ENCODE measurements around the gene CCDC24. TPM values are rescaled to one million over a fixed set of nuclear protein-coding genes. Genes with fewer than 3 reads are reported as not detected.

CCDC24 gene
- total and polyA plus RNA-seq, 3 experiments from 2014 or later: 0.43 to 3.4 (median 2.7) TPM

DNA sequence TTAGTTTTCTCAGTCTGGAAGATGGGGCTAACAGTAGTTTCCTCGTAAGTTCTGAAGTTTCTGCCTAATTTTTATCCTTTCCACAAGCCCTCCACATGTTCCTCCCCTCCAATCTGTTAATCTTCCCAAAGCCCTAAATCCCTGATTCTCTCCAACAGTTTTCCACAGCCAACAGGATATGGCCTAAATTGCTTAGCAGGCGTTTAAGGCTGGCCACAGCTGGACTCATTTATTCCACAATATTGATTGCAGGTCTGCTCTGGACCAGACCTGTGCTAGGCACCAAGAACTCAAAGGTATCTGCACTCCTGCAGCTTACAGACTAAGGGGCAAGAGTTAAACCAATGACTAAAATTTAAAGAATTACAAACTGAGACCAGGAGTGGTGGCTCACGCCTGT lies 35.9 kb downstream of the CCDC24 start:
- H3K27ac Mint-ChIP-seq: no peak overlapping the region
- Histone ChIP-seq H3K27ac (ENCODE audit: low read depth, low read length) (no peak overlapping the region), H3K4me1 (ENCODE audit: insufficient read depth, low read length) (peaks cover 8% of the 10 kb centered on the region), H3K4me3 (ENCODE audit: low read length) (no peak overlapping the region), H3K36me3 (ENCODE audit: insufficient read depth, low read length) (no peaks in the 10 kb centered on the region), H3K27me3 (ENCODE audit: insufficient read depth, low read length, poor library complexity, severe bottlenecking) (no peaks in the 10 kb centered on the region), H3K9me3 (ENCODE audit: low read length) (no peaks in the 10 kb centered on the region)
- H3K9me3 Mint-ChIP-seq: no peaks in the 10 kb centered on the region
- CTCF ChIA-PET: interaction anchor here (2.0 kb wide), 1 partner anchor 22 kb away, joined by 8 read pairs; no protein-coding TSS in a partner anchor
- H3K36me3 Mint-ChIP-seq: peaks cover 0 to 2% (median 0%) of the 10 kb centered on the region in 3 donors
- DNase-seq: no peak
- H3K4me3 Mint-ChIP-seq: peak overlapping the region in 1 of 7 donors; percentile 75
- H3K4me1 Mint-ChIP-seq: peaks cover 16 to 32% (median 17%) of the 10 kb centered on the region in 3 donors
- POLR2A ChIA-PET: no interaction called here
- H3K27me3 Mint-ChIP-seq: peaks cover 0 to 4% of the 10 kb centered on the region in 2 donors

DNA sequence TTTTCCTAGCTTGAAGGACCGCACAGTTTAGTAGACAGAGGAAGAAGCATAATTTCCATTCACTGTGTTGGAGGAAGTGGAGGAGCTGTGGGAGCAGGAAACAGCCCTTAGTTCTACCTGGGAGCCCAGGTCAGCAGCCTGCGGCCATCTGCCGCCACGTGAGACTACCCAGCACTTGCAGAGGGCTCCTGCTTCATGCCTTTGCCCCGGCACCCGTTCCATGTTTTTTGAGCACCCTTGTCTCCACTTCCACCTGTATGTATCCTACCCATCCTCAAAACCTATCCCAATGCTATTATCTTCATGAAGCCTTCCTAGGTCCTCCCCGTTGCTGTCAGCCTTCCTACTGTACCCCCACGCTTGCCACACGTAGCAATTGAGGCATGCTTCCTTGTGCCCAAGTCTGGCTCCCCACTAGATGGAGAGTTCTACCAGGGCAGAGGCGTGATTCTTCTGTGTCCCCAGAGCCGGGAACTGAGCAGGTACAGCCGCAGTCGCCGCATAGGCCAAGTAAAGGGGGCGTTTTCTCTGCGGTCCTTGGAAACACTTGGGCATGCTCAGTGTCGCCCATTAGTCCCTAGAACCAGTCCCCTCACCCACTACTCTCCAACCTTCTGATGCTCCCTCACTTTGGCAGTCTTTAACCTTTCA lies 38.0 kb downstream of the CCDC24 start:
- Histone ChIP-seq H3K4me3 (ENCODE audit: low read length) (peak overlapping the region; percentile 81), H3K9me3 (ENCODE audit: low read length) (no peaks in the 10 kb centered on the region), H3K36me3 (ENCODE audit: insufficient read depth, low read length) (no peaks in the 10 kb centered on the region), H3K27me3 (ENCODE audit: insufficient read depth, low read length, poor library complexity, severe bottlenecking) (no peaks in the 10 kb centered on the region), H3K4me1 (ENCODE audit: insufficient read depth, low read length) (peaks cover 8% of the 10 kb centered on the region), H3K27ac (ENCODE audit: low read depth, low read length) (peak overlapping the region; percentile 64)
- H3K9me3 Mint-ChIP-seq: no peaks in the 10 kb centered on the region
- peaks cover 0 to 5% of the 10 kb centered on the region in 2 donors for H3K27me3 Mint-ChIP-seq
- H3K36me3 Mint-ChIP-seq: peaks cover 0 to 2% (median 0%) of the 10 kb centered on the region in 3 donors
- ChIA-PET CTCF (interaction anchor here (1.1 kb wide), 1 partner anchor 24 kb away, joined by 4 read pairs; no protein-coding TSS in a partner anchor), POLR2A (interaction anchor here (0.5 to 2.0 kb wide), 2 partner anchors 54 to 379 kb away, joined by 4 to 8 read pairs; partner anchors contain the start of gene KDM4A)
- peaks cover 17 to 37% (median 20%) of the 10 kb centered on the region in 3 donors for H3K4me1 Mint-ChIP-seq
- peak in 1 of 5 donors; percentile 54 for DNase-seq
- peak overlapping the region; percentile 75 to 98 (median 92) for H3K4me3 Mint-ChIP-seq
- H3K27ac Mint-ChIP-seq: peak overlapping the region; percentile 77 to 97 (median 95)

DNA sequence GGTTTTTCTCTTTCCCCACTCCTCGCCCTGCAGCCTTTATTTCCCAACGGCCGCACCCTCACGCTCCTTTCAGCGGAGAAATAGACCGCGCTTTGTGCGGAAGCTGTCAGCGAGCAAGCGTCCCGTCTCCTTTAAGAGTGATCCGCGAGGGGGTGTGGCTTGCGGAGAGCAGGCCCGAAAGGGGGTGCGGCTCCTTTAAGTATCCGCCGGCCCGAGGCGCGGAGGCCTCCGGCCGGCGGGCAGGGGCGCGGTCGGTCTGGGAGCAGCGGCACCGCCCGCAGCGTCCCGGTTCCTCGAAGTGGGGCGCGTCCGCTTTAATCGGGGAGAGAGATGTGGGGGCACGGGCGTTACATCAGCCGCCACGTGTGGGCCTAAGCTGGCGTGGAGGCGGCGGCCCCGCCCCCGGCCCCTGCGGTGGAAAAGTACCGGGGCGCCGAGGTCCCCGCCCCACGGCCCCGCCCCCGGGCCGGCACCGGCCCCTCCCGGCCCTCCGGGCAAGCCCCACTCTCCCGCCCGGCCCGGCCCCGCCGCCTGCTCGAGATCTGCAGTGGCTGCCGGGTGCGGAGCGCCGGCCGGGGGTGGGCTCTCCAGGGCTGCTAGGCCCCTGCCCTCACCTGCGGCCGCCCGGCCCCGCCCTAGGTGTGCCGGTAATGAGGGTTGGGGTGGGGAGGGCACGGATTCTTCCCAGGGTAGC lies 38.7 kb downstream of the CCDC24 start:
- peak overlapping the region; percentile 75 to 98 (median 92) for H3K4me3 Mint-ChIP-seq
- Histone ChIP-seq H3K27ac (ENCODE audit: low read depth, low read length) (peak overlapping the region; percentile 64), H3K4me3 (ENCODE audit: low read length) (peak overlapping the region; percentile 81), H3K4me1 (ENCODE audit: insufficient read depth, low read length) (peaks cover 8% of the 10 kb centered on the region), H3K36me3 (ENCODE audit: insufficient read depth, low read length) (no peaks in the 10 kb centered on the region), H3K9me3 (ENCODE audit: low read length) (no peaks in the 10 kb centered on the region), H3K27me3 (ENCODE audit: insufficient read depth, low read length, poor library complexity, severe bottlenecking) (no peaks in the 10 kb centered on the region)
- DNase-seq: peak; percentile 77 to 89 (median 81)
- POLR2A ChIA-PET: interaction anchor here (0.5 to 2.0 kb wide), 2 partner anchors 55 to 380 kb away, joined by 4 to 8 read pairs; partner anchors contain the start of gene KDM4A
- CTCF ChIA-PET: interaction anchor here (1.0 to 1.6 kb wide), 3 partner anchors 11 to 84 kb away, joined by 3 to 13 read pairs (median 4); no protein-coding TSS in a partner anchor
- peak overlapping the region; percentile 77 to 97 (median 95) for H3K27ac Mint-ChIP-seq
- peaks cover 0 to 2% (median 0%) of the 10 kb centered on the region in 3 donors for H3K36me3 Mint-ChIP-seq
- H3K27me3 Mint-ChIP-seq: peaks cover 0 to 5% of the 10 kb centered on the region in 2 donors
- no peaks in the 10 kb centered on the region for H3K9me3 Mint-ChIP-seq
- H3K4me1 Mint-ChIP-seq: peaks cover 17 to 37% (median 20%) of the 10 kb centered on the region in 3 donors

- Mint-ChIP-seq H3K36me3 (peaks cover 0 to 2% (median 0%) of the 10 kb centered on the region in 3 donors), H3K4me1 (peaks cover 17 to 37% (median 20%) of the 10 kb centered on the region in 3 donors), H3K27me3 (peaks cover 0 to 5% of the 10 kb centered on the region in 2 donors), H3K4me3 (peak overlapping the region; percentile 84 to 93 (median 87)), H3K27ac (peak overlapping the region; percentile 39 to 92 (median 85)), H3K9me3 (no peaks in the 10 kb centered on the region)
- peak; percentile 38 to 81 (median 58) for DNase-seq
- no peaks in the 10 kb centered on the region for H3K27me3 ChIP-seq (ENCODE audit: insufficient read depth, low read length, poor library complexity, severe bottlenecking)
- POLR2A ChIA-PET: interaction anchor here (0.6 to 2.0 kb wide), 2 partner anchors 381 to 1516 kb away, joined by 6 to 8 read pairs; partner anchors contain the start of gene KDM4A
- peak overlapping the region; percentile 66 for H3K4me3 ChIP-seq (ENCODE audit: low read length)
- no peaks in the 10 kb centered on the region for H3K9me3 ChIP-seq (ENCODE audit: low read length)
- CTCF ChIA-PET: interaction anchor here (1.0 to 1.6 kb wide), 3 partner anchors 10 to 85 kb away, joined by 3 to 13 read pairs (median 4); no protein-coding TSS in a partner anchor
- H3K4me1 ChIP-seq (ENCODE audit: insufficient read depth, low read length): peaks cover 8% of the 10 kb centered on the region
- no peaks in the 10 kb centered on the region for H3K36me3 ChIP-seq (ENCODE audit: insufficient read depth, low read length)
- H3K27ac ChIP-seq (ENCODE audit: low read depth, low read length): peak overlapping the region; percentile 64
Observed at GRCh38 chr1:44030605-44031251, 39.3 kb downstream of the CCDC24 start.

DNA sequence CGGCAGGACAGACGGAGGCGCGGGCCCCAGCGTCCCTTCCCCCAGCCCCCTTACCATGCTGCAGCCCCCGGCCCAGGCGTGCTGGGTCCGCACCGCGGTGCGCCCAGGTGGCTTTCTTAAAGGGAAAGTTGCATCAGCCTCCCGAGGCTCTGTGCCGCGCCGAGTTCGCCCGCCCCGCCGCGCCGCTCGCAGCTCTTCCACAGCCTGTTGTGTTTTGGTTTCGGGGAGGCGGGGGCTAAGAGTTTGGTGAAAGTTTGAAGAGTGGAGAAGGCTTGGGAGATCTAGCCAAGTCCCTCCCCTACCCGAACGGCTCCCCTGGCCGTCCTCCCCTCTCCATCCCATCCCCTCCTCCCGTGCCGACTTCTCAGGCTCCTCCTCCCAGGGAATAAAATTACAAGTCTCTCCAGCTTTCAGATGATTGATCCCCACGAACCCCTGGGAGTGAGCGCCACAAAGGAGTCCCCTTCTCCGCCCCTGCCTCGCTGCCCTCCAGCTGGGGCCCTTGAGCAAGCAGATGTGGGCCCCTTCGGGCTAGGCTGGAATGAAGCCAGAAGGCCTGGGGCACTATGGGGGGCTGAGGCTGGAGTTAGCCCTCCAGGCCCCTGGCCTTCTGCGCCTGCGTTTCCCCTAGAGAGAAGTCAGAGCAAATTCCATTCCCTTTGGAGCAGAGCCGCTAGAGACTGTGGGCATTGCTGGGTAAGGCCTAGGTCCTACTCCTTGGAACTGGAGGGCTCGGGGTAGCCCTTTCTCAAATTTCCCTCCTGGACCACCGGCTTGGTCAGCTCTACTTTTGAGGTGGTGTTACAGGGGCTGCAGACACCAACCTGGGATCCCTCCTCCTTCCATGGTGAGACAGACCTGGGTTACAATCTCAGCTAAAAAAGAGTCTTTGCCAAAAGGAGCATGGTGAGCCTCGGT lies 40.1 kb downstream of the CCDC24 start, which contains the start of gene SLC6A9:
Gene SLC6A9, minus strand, starts transcription at position 211 of the 918 bp plus-strand sequence. CDS start 7,185 bp downstream, outside the sequence.
- peak within 1 kb of the TSS; percentile 66 for H3K4me3 ChIP-seq (ENCODE audit: low read length)
- no peaks in the 10 kb centered on the region for H3K27me3 ChIP-seq (ENCODE audit: insufficient read depth, low read length, poor library complexity, severe bottlenecking)
- Mint-ChIP-seq H3K27ac (peak within 1 kb of the TSS; percentile 66 to 92 (median 87)), H3K4me3 (peak within 1 kb of the TSS; percentile 84 to 93 (median 87)), H3K36me3 (peaks cover 0 to 2% (median 0%) of the 10 kb centered on the region in 3 donors), H3K4me1 (peaks cover 17 to 37% (median 21%) of the 10 kb centered on the region in 3 donors), H3K27me3 (peaks cover 0 to 5% of the 10 kb centered on the region in 2 donors), H3K9me3 (no peaks in the 10 kb centered on the region)
- peaks cover 8% of the 10 kb centered on the region for H3K4me1 ChIP-seq (ENCODE audit: insufficient read depth, low read length)
- CTCF ChIA-PET: interaction anchor here (1.0 to 1.6 kb wide), 2 partner anchors 10 to 26 kb away, joined by 4 to 13 read pairs; no protein-coding TSS in a partner anchor
- POLR2A ChIA-PET: interaction anchor here (0.6 to 2.0 kb wide), 2 partner anchors 381 to 1516 kb away, joined by 6 to 8 read pairs; partner anchors contain the start of gene KDM4A
- H3K36me3 ChIP-seq (ENCODE audit: insufficient read depth, low read length): no peaks in the 10 kb centered on the region
- peak within 1 kb of the TSS; percentile 64 for H3K27ac ChIP-seq (ENCODE audit: low read depth, low read length)
- no peak for DNase-seq
- H3K9me3 ChIP-seq (ENCODE audit: low read length): no peaks in the 10 kb centered on the region

- POLR2A ChIA-PET: no interaction called here
- no peaks in the 10 kb centered on the region for H3K9me3 Mint-ChIP-seq
Observed at GRCh38 chr1:44032170-44032790, 40.9 kb downstream of the CCDC24 start.

More at GRCh38 chr1:44032170-44032790, 40.9 kb downstream of the CCDC24 start:
- peak overlapping the region; percentile 60 to 93 (median 87) for H3K4me3 Mint-ChIP-seq
- H3K4me1 ChIP-seq (ENCODE audit: insufficient read depth, low read length): peaks cover 8% of the 10 kb centered on the region
- H3K4me1 Mint-ChIP-seq: peaks cover 17 to 37% (median 23%) of the 10 kb centered on the region in 3 donors
- DNase-seq: no peak
- peaks cover 0 to 3% of the 10 kb centered on the region in 2 donors for H3K27me3 Mint-ChIP-seq
- H3K4me3 ChIP-seq (ENCODE audit: low read length): no peak overlapping the region
- H3K27ac Mint-ChIP-seq: peak overlapping the region in 7 of 8 donors; percentile 51 to 92 (median 72)
- no peaks in the 10 kb centered on the region for H3K9me3 ChIP-seq (ENCODE audit: low read length)
- CTCF ChIA-PET: interaction anchor here (0.8 kb wide), 1 partner anchor 10 kb away, joined by 3 read pairs; no protein-coding TSS in a partner anchor
- no peaks in the 10 kb centered on the region for H3K27me3 ChIP-seq (ENCODE audit: insufficient read depth, low read length, poor library complexity, severe bottlenecking)
- no peaks in the 10 kb centered on the region for H3K36me3 ChIP-seq (ENCODE audit: insufficient read depth, low read length)
- H3K36me3 Mint-ChIP-seq: peaks cover 0 to 2% (median 0%) of the 10 kb centered on the region in 3 donors
- H3K27ac ChIP-seq (ENCODE audit: low read depth, low read length): no peak overlapping the region
